Measurements from ENCODE around the gene WDFY4.

DNA sequence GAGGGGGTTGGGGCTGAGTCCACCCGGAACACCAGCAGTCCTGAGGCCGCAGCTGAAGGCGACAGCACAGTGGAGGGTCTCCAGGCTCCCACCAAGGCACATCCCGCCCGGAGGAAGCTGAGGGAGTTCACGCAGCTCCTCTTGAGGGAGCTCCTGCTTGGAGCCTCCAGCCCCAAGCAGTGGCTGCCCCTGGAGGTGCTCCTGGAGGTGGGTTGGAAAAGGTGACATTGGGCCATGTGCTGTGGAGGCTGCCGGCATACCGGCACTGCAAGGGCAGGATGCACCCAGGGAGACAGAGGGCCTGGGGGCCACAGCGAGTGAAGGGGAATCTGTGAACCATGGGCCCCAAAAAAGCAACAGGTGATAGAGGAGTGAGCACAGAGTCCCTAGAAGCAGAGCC lies 135.6 kb downstream of the WDFY4 start:
- TF ChIP-seq ZFX (CRISPR knock-in tag; IDR thresholded peaks at IDR 0.05): no peak
- TF ChIP-seq, protein P1, sequence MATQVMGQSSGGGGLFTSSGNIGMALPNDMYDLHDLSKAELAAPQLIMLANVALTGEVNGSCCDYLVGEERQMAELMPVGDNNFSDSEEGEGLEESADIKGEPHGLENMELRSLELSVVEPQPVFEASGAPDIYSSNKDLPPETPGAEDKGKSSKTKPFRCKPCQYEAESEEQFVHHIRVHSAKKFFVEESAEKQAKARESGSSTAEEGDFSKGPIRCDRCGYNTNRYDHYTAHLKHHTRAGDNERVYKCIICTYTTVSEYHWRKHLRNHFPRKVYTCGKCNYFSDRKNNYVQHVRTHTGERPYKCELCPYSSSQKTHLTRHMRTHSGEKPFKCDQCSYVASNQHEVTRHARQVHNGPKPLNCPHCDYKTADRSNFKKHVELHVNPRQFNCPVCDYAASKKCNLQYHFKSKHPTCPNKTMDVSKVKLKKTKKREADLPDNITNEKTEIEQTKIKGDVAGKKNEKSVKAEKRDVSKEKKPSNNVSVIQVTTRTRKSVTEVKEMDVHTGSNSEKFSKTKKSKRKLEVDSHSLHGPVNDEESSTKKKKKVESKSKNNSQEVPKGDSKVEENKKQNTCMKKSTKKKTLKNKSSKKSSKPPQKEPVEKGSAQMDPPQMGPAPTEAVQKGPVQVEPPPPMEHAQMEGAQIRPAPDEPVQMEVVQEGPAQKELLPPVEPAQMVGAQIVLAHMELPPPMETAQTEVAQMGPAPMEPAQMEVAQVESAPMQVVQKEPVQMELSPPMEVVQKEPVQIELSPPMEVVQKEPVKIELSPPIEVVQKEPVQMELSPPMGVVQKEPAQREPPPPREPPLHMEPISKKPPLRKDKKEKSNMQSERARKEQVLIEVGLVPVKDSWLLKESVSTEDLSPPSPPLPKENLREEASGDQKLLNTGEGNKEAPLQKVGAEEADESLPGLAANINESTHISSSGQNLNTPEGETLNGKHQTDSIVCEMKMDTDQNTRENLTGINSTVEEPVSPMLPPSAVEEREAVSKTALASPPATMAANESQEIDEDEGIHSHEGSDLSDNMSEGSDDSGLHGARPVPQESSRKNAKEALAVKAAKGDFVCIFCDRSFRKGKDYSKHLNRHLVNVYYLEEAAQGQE (IDR thresholded peaks at IDR 0.05; ENCODE audit: borderline replicate concordance): no peak
- TF ChIP-seq, protein P1 (CRISPR knock-in tag; IDR thresholded peaks at IDR 0.05; ENCODE audit: low read depth): no peak
- TF ChIP-seq, protein P2, sequence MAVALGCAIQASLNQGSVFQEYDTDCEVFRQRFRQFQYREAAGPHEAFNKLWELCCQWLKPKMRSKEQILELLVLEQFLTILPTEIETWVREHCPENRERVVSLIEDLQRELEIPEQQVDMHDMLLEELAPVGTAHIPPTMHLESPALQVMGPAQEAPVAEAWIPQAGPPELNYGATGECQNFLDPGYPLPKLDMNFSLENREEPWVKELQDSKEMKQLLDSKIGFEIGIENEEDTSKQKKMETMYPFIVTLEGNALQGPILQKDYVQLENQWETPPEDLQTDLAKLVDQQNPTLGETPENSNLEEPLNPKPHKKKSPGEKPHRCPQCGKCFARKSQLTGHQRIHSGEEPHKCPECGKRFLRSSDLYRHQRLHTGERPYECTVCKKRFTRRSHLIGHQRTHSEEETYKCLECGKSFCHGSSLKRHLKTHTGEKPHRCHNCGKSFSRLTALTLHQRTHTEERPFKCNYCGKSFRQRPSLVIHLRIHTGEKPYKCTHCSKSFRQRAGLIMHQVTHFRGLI (CRISPR knock-in tag; IDR thresholded peaks at IDR 0.05): no peak
